Panc1 (cell line): Measurements from ENCODE around the gene FRRS1. TPM values are rescaled to one million over a fixed set of nuclear protein-coding genes. Genes with fewer than 3 reads are reported as not detected.

Experiments
- ATAC-seq: fragments of 200-7000 bp; cut with Tn5 transposase; 2 replicates; pipeline ENCODE4 v1.9.1; 2020; ENCODE audit warnings: mild to moderate bottlenecking, moderate library complexity
- BruUV-seq: library from RNA; stranded (reverse); fragments of 400-500 nt; replicated peaks from 2 replicates; lab custom pipeline; 2021; lab: Mats Ljungman, UMichigan
- CTCF ChIA-PET: fragments of 300-600 bp; sonication (Branson Sonifier 250); formaldehyde crosslinking; loops from one replicate; lab custom pipeline; 2022; ENCODE audit warnings: antibody characterized with exemption; lab: Charles Lee
- POLR2A ChIA-PET: fragments of 300-600 bp; sonication (Branson Sonifier 250); formaldehyde crosslinking; loops from one replicate; lab custom pipeline; 2022; ENCODE audit warnings: antibody characterized with exemption; lab: Charles Lee
- DNase-seq: peaks from one replicate; pipeline ENCODE4 v3.0.0-alpha.2; 2010; ENCODE audit warnings: low read depth, low spot score
- H3K27ac ChIP-seq: 2 replicates; pipeline ENCODE4 v1.5.1; 2011; ENCODE audit warnings: mild to moderate bottlenecking, low read length, inconsistent platforms
- H3K27me3 ChIP-seq: fragments of 200-500 bp; sonication (Bioruptor generic); 2 replicates; pipeline ENCODE4 v1.6.0; 2014; ENCODE audit warnings: low read length, inconsistent platforms; ENCODE audit not compliant: control insufficient read depth, insufficient read depth
- H3K36me3 ChIP-seq: fragments of 200-500 bp; sonication (Bioruptor generic); 2 replicates; pipeline ENCODE4 v1.5.1; 2014; ENCODE audit warnings: inconsistent platforms, mild to moderate bottlenecking, low read length, moderate library complexity; ENCODE audit not compliant: control insufficient read depth, insufficient read depth
- H3K4me1 ChIP-seq: 2 replicates; pipeline ENCODE4 v1.5.1; 2011; ENCODE audit warnings: inconsistent platforms, mild to moderate bottlenecking, low read length, moderate library complexity; ENCODE audit not compliant: control insufficient read depth, insufficient read depth
- H3K4me3 ChIP-seq, 2 experiments: 2 replicates each; pipeline ENCODE4 v1.5.1; 2011 to 2012; ENCODE audit warnings: low read depth in 2 of 2, low read length in 2 of 2, mild to moderate bottlenecking in 2 of 2, inconsistent platforms in 1 of 2, moderate library complexity in 1 of 2
- H3K9me3 ChIP-seq: fragments of 200-500 bp; sonication (Bioruptor generic); 2 replicates; pipeline ENCODE4 v1.5.1; 2014; ENCODE audit warnings: low read depth, mild to moderate bottlenecking, inconsistent platforms, low read length, moderate library complexity; ENCODE audit not compliant: control insufficient read depth, insufficient read depth
- POLR2AphosphoS5 ChIP-seq: IDR thresholded peaks from 2 replicates; pipeline ENCODE4 v1.6.1; 2012; ENCODE audit warnings: mild to moderate bottlenecking, low read depth, low read length, moderate library complexity
- SIN3A ChIP-seq: IDR thresholded peaks from 2 replicates; pipeline ENCODE4 v1.6.1; 2012; ENCODE audit warnings: low read depth, mild to moderate bottlenecking, low read length, moderate library complexity, borderline replicate concordance; ENCODE audit not compliant: insufficient read depth
- TCF7L2 ChIP-seq: IDR thresholded peaks from 2 replicates; pipeline ENCODE4 v1.6.1; 2011; ENCODE audit warnings: mild to moderate bottlenecking, low read depth, low read length, inconsistent platforms
- in situ Hi-C: cut with HindIII; loops from 2 replicates; pipeline ENCODE4 v1.10.0; 2016; ENCODE audit warnings: low sequenced_read_pairs, low pct_unique_long_range_greater_than_20kb
- intact Hi-C: fragments of 100-400 bp; cut with micrococcal nuclease; formaldehyde crosslinking; loops from one replicate; pipeline ENCODE4 v1.10.0; 2022; ENCODE audit not compliant: unreplicated experiment
- total RNA-seq: library from RNA; stranded (reverse); gene quantifications from one replicate; pipeline ENCODE4 v1.2.1, GENCODE V29; 2021; ENCODE audit not compliant: unreplicated experiment
- TF ChIP-seq, protein P1 (sequence below): fragments of 450-650 bp; IDR thresholded peaks from 2 replicates; pipeline ENCODE4 v1.5.1; 2017; ENCODE audit warnings: mild to moderate bottlenecking
- TF ChIP-seq, protein P2 (sequence below), 2 experiments: IDR thresholded peaks; 2 replicates each; pipeline ENCODE4 v1.6.1; 2011 to 2012; ENCODE audit warnings: low read depth in 2 of 2, control low read depth in 1 of 2, low read length in 1 of 2, mild to moderate bottlenecking in 1 of 2, moderate library complexity in 1 of 2; ENCODE audit not compliant: insufficient read depth in 1 of 2

Gene FRRS1
- total RNA-seq, 1 experiment from 2014 or later, result 1.2 TPM

DNA sequence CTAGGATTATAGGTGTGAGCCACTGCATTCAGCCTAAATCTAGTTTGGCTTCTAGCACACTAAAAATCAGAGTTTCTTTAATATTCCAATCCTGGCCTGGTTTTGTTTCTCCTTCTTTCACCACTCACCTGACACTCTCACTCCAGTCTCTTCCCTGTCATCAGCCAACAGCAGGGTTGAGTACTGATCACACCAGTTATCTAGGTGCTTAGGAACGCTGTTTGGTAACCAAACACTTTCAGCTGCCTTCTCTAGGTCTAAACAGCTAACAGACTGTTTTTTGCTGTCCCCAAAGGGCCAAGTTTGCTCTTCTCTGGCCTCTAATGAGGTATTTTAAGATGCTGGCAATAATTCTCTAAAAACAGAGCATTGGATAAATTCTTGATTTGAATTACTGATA is 17.7 kb upstream of the FRRS1 start:
- H3K27me3 ChIP-seq, result no peaks in the 10 kb centered on the region
- no peak for DNase-seq
- in situ Hi-C loops, result no loop called here
- H3K9me3 ChIP-seq, result no peaks in the 10 kb centered on the region
- no peak overlapping the region for H3K27ac ChIP-seq
- ChIA-PET POLR2A (no interaction called here), CTCF (no interaction called here)
- no peak overlapping the region for H3K4me3 ChIP-seq
- intact Hi-C loops, result no loop called here
- BruUV-seq, result no TSS peak
- no peaks in the 10 kb centered on the region for H3K36me3 ChIP-seq
- no peak for TF ChIP-seq TCF7L2
- no peak for TF ChIP-seq SIN3A
- TF ChIP-seq, protein P1, sequence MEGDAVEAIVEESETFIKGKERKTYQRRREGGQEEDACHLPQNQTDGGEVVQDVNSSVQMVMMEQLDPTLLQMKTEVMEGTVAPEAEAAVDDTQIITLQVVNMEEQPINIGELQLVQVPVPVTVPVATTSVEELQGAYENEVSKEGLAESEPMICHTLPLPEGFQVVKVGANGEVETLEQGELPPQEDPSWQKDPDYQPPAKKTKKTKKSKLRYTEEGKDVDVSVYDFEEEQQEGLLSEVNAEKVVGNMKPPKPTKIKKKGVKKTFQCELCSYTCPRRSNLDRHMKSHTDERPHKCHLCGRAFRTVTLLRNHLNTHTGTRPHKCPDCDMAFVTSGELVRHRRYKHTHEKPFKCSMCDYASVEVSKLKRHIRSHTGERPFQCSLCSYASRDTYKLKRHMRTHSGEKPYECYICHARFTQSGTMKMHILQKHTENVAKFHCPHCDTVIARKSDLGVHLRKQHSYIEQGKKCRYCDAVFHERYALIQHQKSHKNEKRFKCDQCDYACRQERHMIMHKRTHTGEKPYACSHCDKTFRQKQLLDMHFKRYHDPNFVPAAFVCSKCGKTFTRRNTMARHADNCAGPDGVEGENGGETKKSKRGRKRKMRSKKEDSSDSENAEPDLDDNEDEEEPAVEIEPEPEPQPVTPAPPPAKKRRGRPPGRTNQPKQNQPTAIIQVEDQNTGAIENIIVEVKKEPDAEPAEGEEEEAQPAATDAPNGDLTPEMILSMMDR, result no peak
- TF ChIP-seq, protein P2, sequence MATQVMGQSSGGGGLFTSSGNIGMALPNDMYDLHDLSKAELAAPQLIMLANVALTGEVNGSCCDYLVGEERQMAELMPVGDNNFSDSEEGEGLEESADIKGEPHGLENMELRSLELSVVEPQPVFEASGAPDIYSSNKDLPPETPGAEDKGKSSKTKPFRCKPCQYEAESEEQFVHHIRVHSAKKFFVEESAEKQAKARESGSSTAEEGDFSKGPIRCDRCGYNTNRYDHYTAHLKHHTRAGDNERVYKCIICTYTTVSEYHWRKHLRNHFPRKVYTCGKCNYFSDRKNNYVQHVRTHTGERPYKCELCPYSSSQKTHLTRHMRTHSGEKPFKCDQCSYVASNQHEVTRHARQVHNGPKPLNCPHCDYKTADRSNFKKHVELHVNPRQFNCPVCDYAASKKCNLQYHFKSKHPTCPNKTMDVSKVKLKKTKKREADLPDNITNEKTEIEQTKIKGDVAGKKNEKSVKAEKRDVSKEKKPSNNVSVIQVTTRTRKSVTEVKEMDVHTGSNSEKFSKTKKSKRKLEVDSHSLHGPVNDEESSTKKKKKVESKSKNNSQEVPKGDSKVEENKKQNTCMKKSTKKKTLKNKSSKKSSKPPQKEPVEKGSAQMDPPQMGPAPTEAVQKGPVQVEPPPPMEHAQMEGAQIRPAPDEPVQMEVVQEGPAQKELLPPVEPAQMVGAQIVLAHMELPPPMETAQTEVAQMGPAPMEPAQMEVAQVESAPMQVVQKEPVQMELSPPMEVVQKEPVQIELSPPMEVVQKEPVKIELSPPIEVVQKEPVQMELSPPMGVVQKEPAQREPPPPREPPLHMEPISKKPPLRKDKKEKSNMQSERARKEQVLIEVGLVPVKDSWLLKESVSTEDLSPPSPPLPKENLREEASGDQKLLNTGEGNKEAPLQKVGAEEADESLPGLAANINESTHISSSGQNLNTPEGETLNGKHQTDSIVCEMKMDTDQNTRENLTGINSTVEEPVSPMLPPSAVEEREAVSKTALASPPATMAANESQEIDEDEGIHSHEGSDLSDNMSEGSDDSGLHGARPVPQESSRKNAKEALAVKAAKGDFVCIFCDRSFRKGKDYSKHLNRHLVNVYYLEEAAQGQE (IDR thresholded peaks at IDR 0.05; ENCODE audit: insufficient read depth in 1 of 2, low read depth in 2 of 2, low read length in 1 of 2), result no peak
- TF ChIP-seq POLR2AphosphoS5, result no peak
- H3K4me1 ChIP-seq, result no peaks in the 10 kb centered on the region
- ATAC-seq, result no peak

DNA sequence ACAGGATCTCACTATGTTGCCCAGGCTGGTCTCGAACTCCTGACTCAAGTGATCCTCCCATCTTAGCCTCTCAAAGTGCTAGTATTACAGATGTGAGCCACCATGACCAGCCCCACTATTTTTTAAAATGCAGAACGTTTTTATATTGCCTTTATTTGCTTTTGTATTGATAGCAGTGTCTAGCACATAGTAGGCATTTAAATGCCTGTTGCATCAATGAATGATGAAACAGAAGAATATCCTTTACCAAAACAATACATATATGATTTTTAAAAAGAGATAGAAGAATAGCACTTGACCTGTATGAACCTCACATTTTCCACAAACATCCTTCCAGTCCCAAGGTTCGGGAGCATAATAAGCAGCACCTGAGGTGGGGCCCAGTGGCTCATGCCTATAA is 16.5 kb upstream of the FRRS1 start:
- Histone ChIP-seq H3K36me3 (no peaks in the 10 kb centered on the region), H3K27ac (no peak overlapping the region), H3K4me3 (no peak overlapping the region), H3K27me3 (no peaks in the 10 kb centered on the region), H3K4me1 (no peaks in the 10 kb centered on the region), H3K9me3 (no peaks in the 10 kb centered on the region)
- no peak for ATAC-seq
- TF ChIP-seq, protein P1, result no peak
- CTCF ChIA-PET, result no interaction called here
- intact Hi-C loops (no loop called here), in situ Hi-C loops (no loop called here)
- POLR2A ChIA-PET, result no interaction called here
- BruUV-seq, result no TSS peak
- no peak for DNase-seq

DNA sequence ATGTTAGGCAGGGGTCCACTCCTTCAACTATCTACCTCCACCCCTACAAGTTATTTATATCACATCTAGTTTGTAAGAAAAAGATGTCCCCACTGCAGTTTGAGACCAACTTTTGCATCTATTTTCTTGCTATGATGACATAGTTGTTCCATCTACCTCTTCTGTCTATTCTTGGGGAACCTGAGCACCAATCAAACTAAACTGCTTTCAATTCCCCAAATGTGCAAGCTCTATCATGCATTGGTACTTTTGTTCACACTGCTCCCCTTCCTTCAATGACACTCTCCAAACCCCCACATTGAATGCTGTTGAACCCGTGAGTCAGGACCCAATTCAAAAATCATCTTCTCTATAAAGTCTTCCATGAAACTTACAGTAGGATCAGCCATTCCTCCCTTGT is 16.0 kb upstream of the FRRS1 start:
- POLR2A ChIA-PET, result no interaction called here
- BruUV-seq, result no TSS peak
- no peak for TF ChIP-seq POLR2AphosphoS5
- no peak for TF ChIP-seq TCF7L2
- TF ChIP-seq, protein P1, result no peak
- TF ChIP-seq SIN3A, result no peak
- TF ChIP-seq, protein P2 (IDR thresholded peaks at IDR 0.05; ENCODE audit: insufficient read depth in 1 of 2, low read depth in 2 of 2, low read length in 1 of 2), result no peak
- Histone ChIP-seq H3K4me3 (no peak overlapping the region), H3K9me3 (no peaks in the 10 kb centered on the region), H3K27me3 (no peaks in the 10 kb centered on the region), H3K4me1 (no peaks in the 10 kb centered on the region), H3K27ac (no peak overlapping the region), H3K36me3 (no peaks in the 10 kb centered on the region)
- ATAC-seq, result no peak
- intact Hi-C loops (no loop called here), in situ Hi-C loops (no loop called here)
- no peak for DNase-seq
- CTCF ChIA-PET, result no interaction called here
